Colonic mucosa (tissue), 4 donors: ENCODE results near the gene EP300. TPM values are rescaled to one million over a fixed set of nuclear protein-coding genes. Genes with fewer than 3 reads are reported as not detected.

ENCODE experiments used
- DNase-seq: peaks from one replicate; pipeline ENCODE4 v3.0.0-alpha.2; 2020
- H3K27ac ChIP-seq: fragments of 200-600 bp; one replicate; pipeline ENCODE4 v1.8.0; 2021
- H3K27me3 ChIP-seq: fragments of 200-600 bp; one replicate; pipeline ENCODE4 v1.8.0; 2021
- H3K36me3 ChIP-seq: fragments of 200-600 bp; one replicate; pipeline ENCODE4 v1.8.0; 2021
- H3K4me1 ChIP-seq: fragments of 200-600 bp; one replicate; pipeline ENCODE4 v1.8.0; 2021; ENCODE audit warnings: mild to moderate bottlenecking
- H3K4me3 ChIP-seq: fragments of 200-600 bp; one replicate; pipeline ENCODE4 v1.8.0; 2021
- H3K9ac ChIP-seq, 2 donors: one replicate each; pipeline ENCODE4 v1.7.0; 2013; ENCODE audit warnings: control low read depth in 2 of 2, low read depth in 2 of 2, low read length in 2 of 2
- H3K9me3 ChIP-seq: fragments of 200-600 bp; one replicate; pipeline ENCODE4 v1.8.0; 2021
- intact Hi-C: fragments of 100-400 bp; cut with DNase I; formaldehyde crosslinking; loops from one replicate; pipeline ENCODE4 v1.14.1; 2022
- total RNA-seq, 2 donors: library from RNA; stranded (reverse); fragmentation: NEBNext Ultra II Directional in 1 of 2; extraction: Animal tissue kit (Norgen Biotek cat#: 25700) in 1 of 2; gene quantifications; one replicate each; pipeline ENCODE4 v1.2.1, GENCODE V29; 2021
- TF ChIP-seq, protein P1 (sequence below): fragments of 200-600 bp; IDR thresholded peaks from one replicate; pipeline ENCODE4 v1.8.0; 2022; ENCODE audit warnings: antibody characterized with exemption, mild to moderate bottlenecking
- donor health status: healthy.
- donor health status: DM: no; HTN: no; CAD: no.
- donor health status: DM: no; HTN: no; CAD: no.

Gene EP300
- total RNA-seq, 2 donors from 2014 or later, result 59.5 to 65.7 TPM

DNA sequence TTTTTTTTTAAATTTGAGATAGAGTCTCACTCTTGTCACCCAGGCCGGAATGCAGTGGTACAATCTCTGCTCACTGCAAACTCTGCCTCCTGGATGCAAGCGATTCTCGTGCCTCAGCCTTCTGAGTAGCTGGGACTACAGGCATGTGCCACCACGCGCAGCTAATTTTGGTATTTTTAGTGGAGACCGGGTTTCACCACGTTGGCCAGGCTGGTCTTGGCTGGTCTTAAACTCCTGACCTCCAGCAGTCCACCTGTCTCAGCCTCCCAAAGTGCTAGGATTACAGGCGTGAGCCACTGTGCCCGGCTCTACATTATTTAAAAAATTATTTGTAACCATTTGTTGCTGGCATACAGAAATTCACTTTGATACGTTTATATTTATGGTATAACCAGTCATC, 18.6 kb downstream of the EP300 start:
- H3K9me3 ChIP-seq, result no peaks in the 10 kb centered on the region
- no peaks in the 10 kb centered on the region for H3K27me3 ChIP-seq
- no peak for DNase-seq
- no peak overlapping the region for H3K27ac ChIP-seq
- no peak overlapping the region for H3K9ac ChIP-seq
- no peak overlapping the region for H3K4me3 ChIP-seq
- H3K36me3 ChIP-seq, result no peaks in the 10 kb centered on the region
- intact Hi-C loops, result no loop called here
- TF ChIP-seq, protein P1, sequence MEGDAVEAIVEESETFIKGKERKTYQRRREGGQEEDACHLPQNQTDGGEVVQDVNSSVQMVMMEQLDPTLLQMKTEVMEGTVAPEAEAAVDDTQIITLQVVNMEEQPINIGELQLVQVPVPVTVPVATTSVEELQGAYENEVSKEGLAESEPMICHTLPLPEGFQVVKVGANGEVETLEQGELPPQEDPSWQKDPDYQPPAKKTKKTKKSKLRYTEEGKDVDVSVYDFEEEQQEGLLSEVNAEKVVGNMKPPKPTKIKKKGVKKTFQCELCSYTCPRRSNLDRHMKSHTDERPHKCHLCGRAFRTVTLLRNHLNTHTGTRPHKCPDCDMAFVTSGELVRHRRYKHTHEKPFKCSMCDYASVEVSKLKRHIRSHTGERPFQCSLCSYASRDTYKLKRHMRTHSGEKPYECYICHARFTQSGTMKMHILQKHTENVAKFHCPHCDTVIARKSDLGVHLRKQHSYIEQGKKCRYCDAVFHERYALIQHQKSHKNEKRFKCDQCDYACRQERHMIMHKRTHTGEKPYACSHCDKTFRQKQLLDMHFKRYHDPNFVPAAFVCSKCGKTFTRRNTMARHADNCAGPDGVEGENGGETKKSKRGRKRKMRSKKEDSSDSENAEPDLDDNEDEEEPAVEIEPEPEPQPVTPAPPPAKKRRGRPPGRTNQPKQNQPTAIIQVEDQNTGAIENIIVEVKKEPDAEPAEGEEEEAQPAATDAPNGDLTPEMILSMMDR, result no peak
- no peaks in the 10 kb centered on the region for H3K4me1 ChIP-seq

DNA sequence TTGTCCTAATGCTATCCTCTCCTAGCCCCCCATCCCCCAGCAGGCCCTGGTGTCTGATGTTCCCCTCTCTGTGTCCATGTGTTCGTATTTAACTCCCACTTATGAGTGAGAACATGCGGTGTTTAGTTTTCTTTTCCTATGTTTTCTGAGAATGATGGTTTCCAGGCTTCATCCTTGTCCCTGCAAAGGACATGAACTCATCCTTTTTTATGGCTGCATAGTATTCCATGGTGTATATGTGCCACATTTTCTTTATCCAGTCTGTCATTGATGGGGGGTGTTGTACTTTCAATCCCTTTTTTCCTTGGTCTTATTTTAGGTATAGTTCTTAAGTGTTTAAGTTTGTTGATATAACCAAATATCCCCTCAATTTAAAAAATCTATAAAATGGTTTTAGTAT, 23.9 kb downstream of the EP300 start:
- Histone ChIP-seq H3K27ac (no peak overlapping the region), H3K36me3 (peaks cover 18% of the 10 kb centered on the region), H3K9me3 (no peaks in the 10 kb centered on the region), H3K27me3 (no peaks in the 10 kb centered on the region), H3K4me3 (no peak overlapping the region), H3K9ac (no peak overlapping the region), H3K4me1 (no peaks in the 10 kb centered on the region)
- intact Hi-C loops, result no loop called here
- no peak for DNase-seq
- TF ChIP-seq, protein P1, result no peak

DNA sequence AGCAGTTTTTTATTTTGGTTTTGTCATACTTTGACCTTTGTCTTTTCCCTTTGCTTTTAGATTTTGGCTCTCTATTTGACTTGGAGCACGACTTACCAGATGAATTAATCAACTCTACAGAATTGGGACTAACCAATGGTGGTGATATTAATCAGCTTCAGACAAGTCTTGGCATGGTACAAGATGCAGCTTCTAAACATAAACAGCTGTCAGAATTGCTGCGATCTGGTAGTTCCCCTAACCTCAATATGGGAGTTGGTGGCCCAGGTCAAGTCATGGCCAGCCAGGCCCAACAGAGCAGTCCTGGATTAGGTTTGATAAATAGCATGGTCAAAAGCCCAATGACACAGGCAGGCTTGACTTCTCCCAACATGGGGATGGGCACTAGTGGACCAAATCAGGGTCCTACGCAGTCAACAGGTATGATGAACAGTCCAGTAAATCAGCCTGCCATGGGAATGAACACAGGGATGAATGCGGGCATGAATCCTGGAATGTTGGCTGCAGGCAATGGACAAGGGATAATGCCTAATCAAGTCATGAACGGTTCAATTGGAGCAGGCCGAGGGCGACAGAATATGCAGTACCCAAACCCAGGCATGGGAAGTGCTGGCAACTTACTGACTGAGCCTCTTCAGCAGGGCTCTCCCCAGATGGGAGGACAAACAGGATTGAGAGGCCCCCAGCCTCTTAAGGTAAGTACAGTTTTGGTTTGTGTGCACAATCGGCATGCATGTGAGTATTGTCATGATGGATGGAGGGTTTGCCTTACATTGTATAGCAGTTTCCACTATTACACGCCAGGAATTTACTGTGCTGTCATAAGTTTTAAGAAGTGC, 25.0 kb downstream of the EP300 start:
- TF ChIP-seq, protein P1, result no peak
- Histone ChIP-seq H3K9me3 (no peaks in the 10 kb centered on the region), H3K36me3 (peaks cover 18% of the 10 kb centered on the region), H3K9ac (no peak overlapping the region), H3K27me3 (no peaks in the 10 kb centered on the region), H3K27ac (no peak overlapping the region), H3K4me1 (no peaks in the 10 kb centered on the region), H3K4me3 (no peak overlapping the region)
- DNase-seq, result no peak
- intact Hi-C loops, result no loop called here

DNA sequence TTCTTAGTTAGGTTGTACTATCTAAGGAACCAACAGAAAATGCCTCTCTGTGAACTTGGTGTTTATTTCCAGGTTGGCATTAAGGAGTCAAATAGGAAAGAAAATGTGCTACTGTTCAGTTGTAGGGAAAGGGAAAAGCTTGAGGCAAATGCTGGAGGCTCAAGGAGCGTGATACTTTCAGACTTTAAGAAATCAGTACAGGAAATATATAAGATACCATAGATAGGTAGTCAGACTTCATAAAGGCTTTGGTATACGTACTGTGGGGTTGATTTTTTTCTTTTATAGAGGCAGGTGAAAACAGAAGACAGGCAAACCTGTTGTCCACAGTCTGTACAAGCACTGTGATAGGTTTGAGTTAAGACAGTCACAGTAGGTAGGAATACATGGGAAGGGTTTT, 30.8 kb downstream of the EP300 start:
- Histone ChIP-seq H3K4me1 (no peaks in the 10 kb centered on the region), H3K9ac (no peak overlapping the region), H3K4me3 (no peak overlapping the region), H3K27ac (no peak overlapping the region), H3K27me3 (no peaks in the 10 kb centered on the region), H3K9me3 (no peaks in the 10 kb centered on the region), H3K36me3 (peaks cover 12% of the 10 kb centered on the region)
- intact Hi-C loops, result no loop called here
- no peak for DNase-seq
- TF ChIP-seq, protein P1, result no peak

DNA sequence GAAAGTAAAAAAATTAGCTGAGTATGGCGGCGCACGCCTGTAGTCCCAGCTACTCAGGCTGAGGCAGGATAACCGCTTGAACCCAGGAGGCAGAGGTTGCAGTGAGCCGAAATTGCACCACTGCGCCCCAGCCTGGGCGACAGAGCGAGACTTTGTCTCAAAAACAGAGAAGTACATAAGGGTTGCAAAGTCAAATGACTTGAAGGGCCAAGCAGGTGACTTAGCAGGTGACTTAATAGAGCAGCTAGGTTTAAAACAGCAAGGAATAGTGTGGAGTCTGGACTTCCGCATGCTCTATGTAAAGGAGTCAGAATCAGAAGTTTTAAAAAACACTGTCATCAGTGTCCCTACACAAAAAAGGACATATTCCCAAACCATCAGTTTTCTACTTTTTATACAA, 31.7 kb downstream of the EP300 start:
- no peaks in the 10 kb centered on the region for H3K27me3 ChIP-seq
- H3K4me1 ChIP-seq, result no peaks in the 10 kb centered on the region
- no peak overlapping the region for H3K9ac ChIP-seq
- no peak overlapping the region for H3K27ac ChIP-seq
- DNase-seq, result no peak
- intact Hi-C loops, result no loop called here
- H3K36me3 ChIP-seq, result peaks cover 9% of the 10 kb centered on the region
- no peak overlapping the region for H3K4me3 ChIP-seq
- no peaks in the 10 kb centered on the region for H3K9me3 ChIP-seq
- TF ChIP-seq, protein P1, result no peak
